Panc1 (cell line): Measurements from ENCODE around the gene GJA3. TPM values are rescaled to one million over a fixed set of nuclear protein-coding genes. Genes with fewer than 3 reads are reported as not detected.

Experiments used
- ATAC-seq: fragments of 200-7000 bp; cut with Tn5 transposase; 2 replicates; pipeline ENCODE4 v1.9.1; 2020; ENCODE audit warnings: mild to moderate bottlenecking, moderate library complexity
- BruUV-seq: library from RNA; stranded (reverse); fragments of 400-500 nt; replicated peaks from 2 replicates; lab custom pipeline; 2021; lab: Mats Ljungman, UMichigan
- CTCF ChIA-PET: fragments of 300-600 bp; sonication (Branson Sonifier 250); formaldehyde crosslinking; loops from one replicate; lab custom pipeline; 2022; ENCODE audit warnings: antibody characterized with exemption; lab: Charles Lee
- POLR2A ChIA-PET: fragments of 300-600 bp; sonication (Branson Sonifier 250); formaldehyde crosslinking; loops from one replicate; lab custom pipeline; 2022; ENCODE audit warnings: antibody characterized with exemption; lab: Charles Lee
- DNase-seq: peaks from one replicate; pipeline ENCODE4 v3.0.0-alpha.2; 2010; ENCODE audit warnings: low read depth, low spot score
- H3K27ac ChIP-seq: 2 replicates; pipeline ENCODE4 v1.5.1; 2011; ENCODE audit warnings: mild to moderate bottlenecking, low read length, inconsistent platforms
- H3K27me3 ChIP-seq: fragments of 200-500 bp; sonication (Bioruptor generic); 2 replicates; pipeline ENCODE4 v1.6.0; 2014; ENCODE audit warnings: low read length, inconsistent platforms; ENCODE audit not compliant: control insufficient read depth, insufficient read depth
- H3K36me3 ChIP-seq: fragments of 200-500 bp; sonication (Bioruptor generic); 2 replicates; pipeline ENCODE4 v1.5.1; 2014; ENCODE audit warnings: inconsistent platforms, mild to moderate bottlenecking, low read length, moderate library complexity; ENCODE audit not compliant: control insufficient read depth, insufficient read depth
- H3K4me1 ChIP-seq: 2 replicates; pipeline ENCODE4 v1.5.1; 2011; ENCODE audit warnings: inconsistent platforms, mild to moderate bottlenecking, low read length, moderate library complexity; ENCODE audit not compliant: control insufficient read depth, insufficient read depth
- H3K4me3 ChIP-seq, 2 experiments: 2 replicates each; pipeline ENCODE4 v1.5.1; 2011 to 2012; ENCODE audit warnings: low read depth in 2 of 2, low read length in 2 of 2, mild to moderate bottlenecking in 2 of 2, inconsistent platforms in 1 of 2, moderate library complexity in 1 of 2
- H3K9me3 ChIP-seq: fragments of 200-500 bp; sonication (Bioruptor generic); 2 replicates; pipeline ENCODE4 v1.5.1; 2014; ENCODE audit warnings: low read depth, mild to moderate bottlenecking, inconsistent platforms, low read length, moderate library complexity; ENCODE audit not compliant: control insufficient read depth, insufficient read depth
- POLR2AphosphoS5 ChIP-seq: IDR thresholded peaks from 2 replicates; pipeline ENCODE4 v1.6.1; 2012; ENCODE audit warnings: mild to moderate bottlenecking, low read depth, low read length, moderate library complexity
- SIN3A ChIP-seq: IDR thresholded peaks from 2 replicates; pipeline ENCODE4 v1.6.1; 2012; ENCODE audit warnings: low read depth, mild to moderate bottlenecking, low read length, moderate library complexity, borderline replicate concordance; ENCODE audit not compliant: insufficient read depth
- TCF7L2 ChIP-seq: IDR thresholded peaks from 2 replicates; pipeline ENCODE4 v1.6.1; 2011; ENCODE audit warnings: mild to moderate bottlenecking, low read depth, low read length, inconsistent platforms
- in situ Hi-C: cut with HindIII; loops from 2 replicates; pipeline ENCODE4 v1.10.0; 2016; ENCODE audit warnings: low sequenced_read_pairs, low pct_unique_long_range_greater_than_20kb
- intact Hi-C: fragments of 100-400 bp; cut with micrococcal nuclease; formaldehyde crosslinking; loops from one replicate; pipeline ENCODE4 v1.10.0; 2022; ENCODE audit not compliant: unreplicated experiment
- total RNA-seq: library from RNA; stranded (reverse); gene quantifications from one replicate; pipeline ENCODE4 v1.2.1, GENCODE V29; 2021; ENCODE audit not compliant: unreplicated experiment
- TF ChIP-seq, protein P1 (sequence below), 2 experiments: IDR thresholded peaks; 2 replicates each; pipeline ENCODE4 v1.6.1; 2011 to 2012; ENCODE audit warnings: low read depth in 2 of 2, control low read depth in 1 of 2, low read length in 1 of 2, mild to moderate bottlenecking in 1 of 2, moderate library complexity in 1 of 2; ENCODE audit not compliant: insufficient read depth in 1 of 2
- TF ChIP-seq, protein P2 (sequence below): fragments of 450-650 bp; IDR thresholded peaks from 2 replicates; pipeline ENCODE4 v1.5.1; 2017; ENCODE audit warnings: mild to moderate bottlenecking

GJA3 gene
- total RNA-seq, 1 experiment from 2014 or later: 11.6 TPM

DNA sequence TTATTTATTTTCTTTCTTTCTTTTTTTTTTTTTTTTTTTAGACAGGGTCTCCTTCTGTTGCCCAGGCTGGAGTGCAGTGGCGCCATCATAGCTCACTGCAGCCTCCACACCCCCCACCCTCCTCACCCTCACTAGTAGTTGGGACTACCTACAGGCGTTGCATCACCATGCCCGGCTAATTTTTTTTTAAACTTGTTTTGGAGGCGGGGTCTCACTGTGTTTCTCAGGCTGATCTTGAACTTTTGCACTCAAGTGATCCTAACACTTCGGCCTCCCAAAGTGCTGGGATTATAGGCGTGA lies 33.6 kb downstream of the GJA3 start:
- ChIA-PET POLR2A (interaction anchor here (0.6 kb wide), 1 partner anchor 33 kb away, joined by 4 read pairs; no protein-coding TSS in a partner anchor), CTCF (interaction anchor here (0.6 kb wide), 3 partner anchors 14 to 367 kb away, joined by 3 read pairs; no protein-coding TSS in a partner anchor)
- intact Hi-C loops (loop anchor here (5.0 kb wide), 1 partner anchor 35 kb away; the partner anchor contains the start of gene GJA3), in situ Hi-C loops (no loop called here)
- ATAC-seq (peak; percentile 26), DNase-seq (no peak)
- Histone ChIP-seq H3K4me1 (peaks cover 16% of the 10 kb centered on the region), H3K27ac (peak overlapping the region; percentile 75), H3K9me3 (no peaks in the 10 kb centered on the region), H3K36me3 (no peaks in the 10 kb centered on the region), H3K27me3 (no peaks in the 10 kb centered on the region), H3K4me3 (peak overlapping the region; percentile 48 to 64)
- TF ChIP-seq, protein P1, sequence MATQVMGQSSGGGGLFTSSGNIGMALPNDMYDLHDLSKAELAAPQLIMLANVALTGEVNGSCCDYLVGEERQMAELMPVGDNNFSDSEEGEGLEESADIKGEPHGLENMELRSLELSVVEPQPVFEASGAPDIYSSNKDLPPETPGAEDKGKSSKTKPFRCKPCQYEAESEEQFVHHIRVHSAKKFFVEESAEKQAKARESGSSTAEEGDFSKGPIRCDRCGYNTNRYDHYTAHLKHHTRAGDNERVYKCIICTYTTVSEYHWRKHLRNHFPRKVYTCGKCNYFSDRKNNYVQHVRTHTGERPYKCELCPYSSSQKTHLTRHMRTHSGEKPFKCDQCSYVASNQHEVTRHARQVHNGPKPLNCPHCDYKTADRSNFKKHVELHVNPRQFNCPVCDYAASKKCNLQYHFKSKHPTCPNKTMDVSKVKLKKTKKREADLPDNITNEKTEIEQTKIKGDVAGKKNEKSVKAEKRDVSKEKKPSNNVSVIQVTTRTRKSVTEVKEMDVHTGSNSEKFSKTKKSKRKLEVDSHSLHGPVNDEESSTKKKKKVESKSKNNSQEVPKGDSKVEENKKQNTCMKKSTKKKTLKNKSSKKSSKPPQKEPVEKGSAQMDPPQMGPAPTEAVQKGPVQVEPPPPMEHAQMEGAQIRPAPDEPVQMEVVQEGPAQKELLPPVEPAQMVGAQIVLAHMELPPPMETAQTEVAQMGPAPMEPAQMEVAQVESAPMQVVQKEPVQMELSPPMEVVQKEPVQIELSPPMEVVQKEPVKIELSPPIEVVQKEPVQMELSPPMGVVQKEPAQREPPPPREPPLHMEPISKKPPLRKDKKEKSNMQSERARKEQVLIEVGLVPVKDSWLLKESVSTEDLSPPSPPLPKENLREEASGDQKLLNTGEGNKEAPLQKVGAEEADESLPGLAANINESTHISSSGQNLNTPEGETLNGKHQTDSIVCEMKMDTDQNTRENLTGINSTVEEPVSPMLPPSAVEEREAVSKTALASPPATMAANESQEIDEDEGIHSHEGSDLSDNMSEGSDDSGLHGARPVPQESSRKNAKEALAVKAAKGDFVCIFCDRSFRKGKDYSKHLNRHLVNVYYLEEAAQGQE (IDR thresholded peaks at IDR 0.05; ENCODE audit: insufficient read depth in 1 of 2, low read depth in 2 of 2, low read length in 1 of 2): no peak
- TF ChIP-seq POLR2AphosphoS5 (no peak), TCF7L2 (no peak), SIN3A (no peak)
- TF ChIP-seq, protein P2, sequence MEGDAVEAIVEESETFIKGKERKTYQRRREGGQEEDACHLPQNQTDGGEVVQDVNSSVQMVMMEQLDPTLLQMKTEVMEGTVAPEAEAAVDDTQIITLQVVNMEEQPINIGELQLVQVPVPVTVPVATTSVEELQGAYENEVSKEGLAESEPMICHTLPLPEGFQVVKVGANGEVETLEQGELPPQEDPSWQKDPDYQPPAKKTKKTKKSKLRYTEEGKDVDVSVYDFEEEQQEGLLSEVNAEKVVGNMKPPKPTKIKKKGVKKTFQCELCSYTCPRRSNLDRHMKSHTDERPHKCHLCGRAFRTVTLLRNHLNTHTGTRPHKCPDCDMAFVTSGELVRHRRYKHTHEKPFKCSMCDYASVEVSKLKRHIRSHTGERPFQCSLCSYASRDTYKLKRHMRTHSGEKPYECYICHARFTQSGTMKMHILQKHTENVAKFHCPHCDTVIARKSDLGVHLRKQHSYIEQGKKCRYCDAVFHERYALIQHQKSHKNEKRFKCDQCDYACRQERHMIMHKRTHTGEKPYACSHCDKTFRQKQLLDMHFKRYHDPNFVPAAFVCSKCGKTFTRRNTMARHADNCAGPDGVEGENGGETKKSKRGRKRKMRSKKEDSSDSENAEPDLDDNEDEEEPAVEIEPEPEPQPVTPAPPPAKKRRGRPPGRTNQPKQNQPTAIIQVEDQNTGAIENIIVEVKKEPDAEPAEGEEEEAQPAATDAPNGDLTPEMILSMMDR: no peak
- no TSS peak for BruUV-seq

DNA sequence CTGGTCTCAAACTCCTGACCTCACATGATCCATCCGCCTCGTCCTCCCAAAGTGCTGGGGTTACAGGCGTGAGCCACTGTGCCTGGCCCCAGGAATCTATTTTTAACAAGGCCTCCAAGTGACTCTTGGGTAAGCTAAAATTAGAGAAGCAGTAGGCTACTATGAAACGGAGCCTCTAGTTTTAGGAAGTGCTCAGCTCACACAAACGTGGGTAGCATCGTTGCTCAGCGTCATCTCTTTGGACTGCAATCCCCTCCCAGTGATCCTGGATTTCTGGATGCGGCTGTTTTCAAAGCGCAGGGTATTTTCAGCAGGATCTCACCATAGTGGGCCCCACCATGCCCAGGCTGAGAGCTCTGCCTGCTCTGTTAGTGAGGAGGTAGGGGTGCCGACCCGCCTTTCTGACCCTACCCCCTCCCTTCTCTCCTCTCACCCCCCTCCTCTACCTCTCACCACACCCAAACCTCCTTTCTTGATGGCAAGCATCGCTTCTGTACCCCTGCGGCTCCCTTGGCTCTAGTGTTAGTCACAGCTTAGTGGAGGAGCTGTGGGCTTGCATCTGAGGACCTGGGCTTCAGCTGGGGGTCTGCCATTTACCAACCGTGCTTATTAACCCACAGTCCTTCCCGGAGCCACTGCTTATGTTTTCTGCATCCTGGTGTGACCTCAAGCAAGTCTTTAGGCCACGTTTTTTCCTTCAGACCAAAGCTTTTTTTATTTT lies 34.2 kb downstream of the GJA3 start:
- ATAC-seq: no peak
- peak overlapping the region; percentile 75 for H3K27ac ChIP-seq
- no peak for DNase-seq
- H3K4me1 ChIP-seq: peaks cover 16% of the 10 kb centered on the region
- H3K9me3 ChIP-seq: no peaks in the 10 kb centered on the region
- CTCF ChIA-PET: interaction anchor here (0.6 kb wide), 5 partner anchors 14 to 367 kb away, joined by 3 to 6 read pairs (median 3); no protein-coding TSS in a partner anchor
- H3K36me3 ChIP-seq: no peaks in the 10 kb centered on the region
- TF ChIP-seq, protein P2: no peak
- TF ChIP-seq TCF7L2: no peak
- no peak for TF ChIP-seq SIN3A
- TF ChIP-seq POLR2AphosphoS5: no peak
- TF ChIP-seq, protein P1 (IDR thresholded peaks at IDR 0.05; ENCODE audit: insufficient read depth in 1 of 2, low read depth in 2 of 2, low read length in 1 of 2): no peak
- intact Hi-C loops (loop anchor here (5.0 kb wide), 1 partner anchor 36 kb away; the partner anchor contains the start of gene GJA3), in situ Hi-C loops (no loop called here)
- H3K27me3 ChIP-seq: no peaks in the 10 kb centered on the region
- POLR2A ChIA-PET: interaction anchor here (0.6 kb wide), 2 partner anchors 32 to 33 kb away, joined by 4 read pairs; no protein-coding TSS in a partner anchor
- no TSS peak for BruUV-seq
- no peak overlapping the region for H3K4me3 ChIP-seq
